ENCODE data around the gene IGFBP2. TPM values are rescaled to one million over a fixed set of nuclear protein-coding genes. Genes with fewer than 3 reads are reported as not detected.

IGFBP2 gene
- total RNA-seq, 4 donors from 2014 or later = 113 to 207 (median 167) TPM

- Histone ChIP-seq H3K27ac (no peak overlapping the region), H3K4me1 (peaks cover 0 to 11% (median 0%) of the 10 kb centered on the region in 3 donors), H3K36me3 (no peaks in the 10 kb centered on the region), H3K27me3 (no peaks in the 10 kb centered on the region), H3K9me3 (no peaks in the 10 kb centered on the region), H3K4me3 (no peak overlapping the region)
- DNase-seq = no peak
- intact Hi-C loops (cut with DNase I) = no loop called here
- no peak for TF ChIP-seq POLR2A (IDR thresholded peaks at IDR 0.05)
- TF ChIP-seq CTCF (IDR thresholded peaks at IDR 0.05) = no peak
- 64 to 79% methylated on average over 7 of the region's 7 CpGs for WGBS, 2 donors
Observed at GRCh38 chr2:216618785-216619184, 14.4 kb upstream of the IGFBP2 start.

- Histone ChIP-seq H3K27ac (no peak overlapping the region), H3K9me3 (no peaks in the 10 kb centered on the region), H3K27me3 (no peaks in the 10 kb centered on the region), H3K36me3 (no peaks in the 10 kb centered on the region), H3K4me1 (peaks cover 0 to 11% (median 0%) of the 10 kb centered on the region in 3 donors), H3K4me3 (no peak overlapping the region)
- no peak for DNase-seq
- intact Hi-C loops (cut with DNase I) = no loop called here
- 51 to 57% methylated on average over 12 of the region's 12 CpGs for WGBS, 2 donors
- no peak for TF ChIP-seq CTCF (IDR thresholded peaks at IDR 0.05)
Observed at GRCh38 chr2:216619411-216620393, 13.5 kb upstream of the IGFBP2 start.

- DNase-seq = no peak
- TF ChIP-seq CTCF (IDR thresholded peaks at IDR 0.05) (no peak), POLR2A (IDR thresholded peaks at IDR 0.05) (no peak)
- H3K36me3 ChIP-seq = no peaks in the 10 kb centered on the region
- no peaks in the 10 kb centered on the region for H3K27me3 ChIP-seq
- H3K27ac ChIP-seq = peak overlapping the region in 2 of 4 donors; percentile 39 to 44
- H3K4me1 ChIP-seq = peaks cover 0 to 11% (median 0%) of the 10 kb centered on the region in 3 donors
- H3K9me3 ChIP-seq = no peaks in the 10 kb centered on the region
- WGBS, 2 donors = 56 to 67% methylated on average over 10 of the region's 12 CpGs
- intact Hi-C loops (cut with DNase I) = no loop called here
- no peak overlapping the region for H3K4me3 ChIP-seq
Observed at GRCh38 chr2:216620786-216621185, 12.4 kb upstream of the IGFBP2 start.

GRCh38 chr2:216621292-216621691 lies 11.9 kb upstream of the IGFBP2 start:
- no peak for TF ChIP-seq POLR2A (IDR thresholded peaks at IDR 0.05)
- TF ChIP-seq CTCF (IDR thresholded peaks at IDR 0.05) = no peak
- Histone ChIP-seq H3K27ac (peak overlapping the region in 2 of 4 donors; percentile 39 to 44), H3K4me3 (no peak overlapping the region), H3K4me1 (peaks cover 0 to 11% (median 0%) of the 10 kb centered on the region in 3 donors), H3K36me3 (no peaks in the 10 kb centered on the region), H3K9me3 (no peaks in the 10 kb centered on the region), H3K27me3 (no peaks in the 10 kb centered on the region)
- intact Hi-C loops (cut with DNase I) = no loop called here
- no peak for DNase-seq
- WGBS, 2 donors = 46 to 66% methylated on average over 4 of the region's 4 CpGs

GRCh38 chr2:216622526-216622925 lies 10.7 kb upstream of the IGFBP2 start:
- no peak for DNase-seq
- no peaks in the 10 kb centered on the region for H3K27me3 ChIP-seq
- no peak overlapping the region for H3K4me3 ChIP-seq
- no peaks in the 10 kb centered on the region for H3K9me3 ChIP-seq
- no peaks in the 10 kb centered on the region for H3K36me3 ChIP-seq
- peaks cover 0 to 11% (median 0%) of the 10 kb centered on the region in 3 donors for H3K4me1 ChIP-seq
- TF ChIP-seq POLR2A (IDR thresholded peaks at IDR 0.05) (no peak), CTCF (IDR thresholded peaks at IDR 0.05) (no peak)
- no peak overlapping the region for H3K27ac ChIP-seq
- 0 to 57% methylated on average over 1 to 3 of the region's 4 CpGs for WGBS, 2 donors
- intact Hi-C loops (cut with DNase I) = no loop called here

Data from esophagus squamous epithelium (tissue), 5 donors.